ENCODE results near the gene MDFIC2.
"Not testable (repeated sequence)": the region's sequence is repeated elsewhere in the genome, so short reads cannot be mapped to it uniquely, and the experiment has no call there.

The MDFIC2 gene

GRCh38 chr3:70312336-70312735, at the start of gene MDFIC2:
Gene MDFIC2, minus strand, starts transcription at chr3:70312638. Its CDS starts 665 bp downstream, at chr3:70311973.
- H3K4me3 ChIP-seq (ENCODE audit: low read depth, low read length): no peak within 1 kb of the TSS
- TF ChIP-seq, protein P1, sequence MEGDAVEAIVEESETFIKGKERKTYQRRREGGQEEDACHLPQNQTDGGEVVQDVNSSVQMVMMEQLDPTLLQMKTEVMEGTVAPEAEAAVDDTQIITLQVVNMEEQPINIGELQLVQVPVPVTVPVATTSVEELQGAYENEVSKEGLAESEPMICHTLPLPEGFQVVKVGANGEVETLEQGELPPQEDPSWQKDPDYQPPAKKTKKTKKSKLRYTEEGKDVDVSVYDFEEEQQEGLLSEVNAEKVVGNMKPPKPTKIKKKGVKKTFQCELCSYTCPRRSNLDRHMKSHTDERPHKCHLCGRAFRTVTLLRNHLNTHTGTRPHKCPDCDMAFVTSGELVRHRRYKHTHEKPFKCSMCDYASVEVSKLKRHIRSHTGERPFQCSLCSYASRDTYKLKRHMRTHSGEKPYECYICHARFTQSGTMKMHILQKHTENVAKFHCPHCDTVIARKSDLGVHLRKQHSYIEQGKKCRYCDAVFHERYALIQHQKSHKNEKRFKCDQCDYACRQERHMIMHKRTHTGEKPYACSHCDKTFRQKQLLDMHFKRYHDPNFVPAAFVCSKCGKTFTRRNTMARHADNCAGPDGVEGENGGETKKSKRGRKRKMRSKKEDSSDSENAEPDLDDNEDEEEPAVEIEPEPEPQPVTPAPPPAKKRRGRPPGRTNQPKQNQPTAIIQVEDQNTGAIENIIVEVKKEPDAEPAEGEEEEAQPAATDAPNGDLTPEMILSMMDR (IDR thresholded peaks at IDR 0.05; ENCODE audit: low read depth, low read length): no peak

DNA sequence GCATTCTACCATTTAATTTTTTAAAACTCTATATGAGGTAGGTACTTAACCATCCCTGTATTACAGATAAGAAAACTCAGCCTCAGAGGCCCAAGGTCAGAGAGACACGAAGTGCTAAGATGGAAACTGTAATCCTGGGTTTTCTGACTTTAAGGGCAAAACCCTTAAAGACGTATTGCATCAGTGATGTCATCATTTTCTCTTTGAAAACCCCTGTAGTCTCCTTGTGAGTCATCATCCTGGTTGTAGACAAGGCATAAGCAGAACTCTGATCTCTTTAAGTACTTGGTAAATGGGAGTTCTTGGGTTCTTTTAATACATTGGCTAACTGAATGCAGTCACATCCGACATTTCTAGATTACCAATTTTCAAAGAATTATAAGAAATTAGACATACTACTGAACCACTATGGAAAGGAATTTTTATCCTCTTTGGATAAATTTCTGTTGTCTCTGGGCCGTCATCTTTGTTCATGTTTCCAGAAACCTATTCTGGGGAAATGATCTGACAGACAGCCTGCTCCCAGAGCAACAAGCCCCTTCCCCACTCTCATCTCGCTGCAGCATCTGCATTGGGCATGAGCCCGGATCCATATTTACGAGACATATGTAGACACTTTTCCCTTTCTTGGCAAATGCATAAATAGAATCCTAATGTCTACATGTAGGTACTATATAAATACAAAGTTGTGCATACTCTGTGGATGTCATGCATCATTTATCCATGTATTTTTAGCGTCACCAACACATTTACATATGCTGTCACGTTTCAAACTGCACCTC, 48.7 kb upstream of the MDFIC2 start:
- no peak overlapping the region for H3K4me3 ChIP-seq (ENCODE audit: low read depth, low read length)
- TF ChIP-seq, protein P1 (IDR thresholded peaks at IDR 0.05; ENCODE audit: low read depth, low read length): no peak

- TF ChIP-seq, protein P1 (IDR thresholded peaks at IDR 0.05; ENCODE audit: low read depth, low read length): no peak
- no peak overlapping the region for H3K4me3 ChIP-seq (ENCODE audit: low read depth, low read length)
Measured at GRCh38 chr3:70359711-70360110, 47.3 kb upstream of the MDFIC2 start.

DNA sequence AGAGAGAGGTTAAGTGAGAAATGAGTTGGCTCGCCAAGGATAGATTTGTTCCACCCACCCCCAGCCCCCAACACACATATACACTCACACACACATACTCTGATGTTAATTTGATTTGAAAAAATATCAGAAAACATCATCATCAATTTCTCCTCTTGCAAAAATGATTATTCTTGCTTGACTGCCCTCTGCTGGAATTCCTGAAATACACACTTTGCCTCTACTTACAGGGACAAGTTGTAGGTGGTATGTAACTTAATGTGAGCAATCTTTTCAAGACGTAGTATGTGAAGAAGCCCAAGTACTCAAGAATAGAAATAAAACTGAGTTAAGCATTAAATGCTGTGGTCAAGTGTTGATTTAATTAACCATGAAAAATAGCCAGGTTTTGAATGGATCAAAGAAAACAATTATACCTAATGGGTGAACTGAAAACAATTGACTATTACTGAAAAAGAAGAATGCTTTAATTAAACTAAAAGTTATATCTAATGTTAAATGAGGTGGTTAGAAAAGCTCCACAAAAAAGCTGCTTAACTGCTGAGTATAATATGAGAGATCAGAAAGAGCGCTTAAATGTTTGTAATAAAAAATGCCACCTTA, 46.6 kb upstream of the MDFIC2 start:
- TF ChIP-seq, protein P1 (IDR thresholded peaks at IDR 0.05; ENCODE audit: low read depth, low read length): peak; percentile 31
- H3K4me3 ChIP-seq (ENCODE audit: low read depth, low read length): no peak overlapping the region

DNA sequence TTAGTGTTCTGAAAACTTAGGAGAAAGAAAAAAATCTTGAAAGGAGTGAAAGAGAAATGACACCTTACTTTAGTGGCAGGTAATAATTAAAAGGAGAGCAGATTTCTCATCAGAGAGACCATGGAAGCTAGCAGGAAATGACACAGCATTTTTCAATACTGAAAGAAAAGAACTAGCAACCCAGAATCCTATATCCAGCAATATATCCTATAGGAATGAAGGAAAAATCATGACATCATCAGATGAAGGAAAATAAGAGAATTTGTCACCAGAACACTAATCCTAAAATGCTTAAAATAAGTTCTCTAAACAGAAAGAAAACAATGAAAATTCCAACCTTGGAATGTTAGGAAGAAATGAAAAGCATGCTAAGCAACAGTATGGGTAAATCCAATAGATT, 39.8 kb upstream of the MDFIC2 start:
- TF ChIP-seq, protein P1 (IDR thresholded peaks at IDR 0.05; ENCODE audit: low read depth, low read length): no peak
- H3K4me3 ChIP-seq (ENCODE audit: low read depth, low read length): no peak overlapping the region

- TF ChIP-seq, protein P1 (IDR thresholded peaks at IDR 0.05; ENCODE audit: low read depth, low read length): no peak
- H3K4me3 ChIP-seq (ENCODE audit: low read depth, low read length): no peak overlapping the region
Measured at GRCh38 chr3:70342149-70342548, 29.7 kb upstream of the MDFIC2 start.

- H3K4me3 ChIP-seq (ENCODE audit: low read depth, low read length): not testable (repeated sequence)
Measured at GRCh38 chr3:70336885-70337284, 24.4 kb upstream of the MDFIC2 start.
